H1 (cell line): ENCODE results near the gene CREBL2.

ENCODE experiments used
- CTCF ChIP-seq, 3 experiments: IDR thresholded peaks; 1 replicate in 2 of 3; 2 replicates in 1 of 3; pipeline versions ENCODE4 v1.5.1 to v1.6.1; 2011; ENCODE audit warnings: low read length in 3 of 3, mild to moderate bottlenecking in 3 of 3, inconsistent platforms in 2 of 3, low read depth in 1 of 3, moderate library complexity in 1 of 3; ENCODE audit not compliant: insufficient read depth in 1 of 3; ENCODE audit errors: control extremely low read depth in 1 of 3
- MAX ChIP-seq: IDR thresholded peaks from 2 replicates; pipeline ENCODE4 v1.6.1; 2012; ENCODE audit warnings: inconsistent platforms
- POLR2AphosphoS5 ChIP-seq: IDR thresholded peaks from 2 replicates; pipeline ENCODE4 v1.6.1; 2011; ENCODE audit warnings: low read depth, low read length

GRCh38 chr12:12668005-12668404, 56.3 kb downstream of the CREBL2 start:
- no peak for TF ChIP-seq POLR2AphosphoS5
- TF ChIP-seq CTCF (IDR thresholded peaks at IDR 0.05; ENCODE audit: control extremely low read depth in 1 of 3, insufficient read depth in 1 of 3, low read depth in 1 of 3, low read length in 3 of 3): no peak
- no peak for TF ChIP-seq MAX
